ENCODE measurements around the gene APBB1IP. TPM values are rescaled to one million over a fixed set of nuclear protein-coding genes. Genes with fewer than 3 reads are reported as not detected.
"Not testable (repeated sequence)": the region's sequence is repeated elsewhere in the genome, so short reads cannot be mapped to it uniquely, and the experiment has no call there.

APBB1IP gene
- total and polyA plus RNA-seq, 4 donors: 5.4 to 33.5 (median 19.1) TPM

- no peak for TF ChIP-seq CTCF (IDR thresholded peaks at IDR 0.05; ENCODE audit: control extremely low read depth, extremely low read depth)
- DNase-seq (no peak), ATAC-seq (ENCODE audit: insufficient read depth, low FRiP score) (no peak)
- Histone ChIP-seq H3K9ac (ENCODE audit: insufficient read depth in 1 of 2, low read length in 2 of 2) (no peak overlapping the region), H3K9me3 (ENCODE audit: control insufficient read depth in 4 of 4, insufficient read depth in 3 of 4, low read length in 3 of 4) (no peaks in the 10 kb centered on the region), H3K4me1 (ENCODE audit: control insufficient read depth in 5 of 5, insufficient read depth in 5 of 5, low read length in 5 of 5) (no peaks in the 10 kb centered on the region), H3K27me3 (ENCODE audit: control insufficient read depth in 3 of 3, insufficient read depth in 3 of 3, low read length in 2 of 3) (no peaks in the 10 kb centered on the region), H3K36me3 (ENCODE audit: control insufficient read depth in 4 of 4, insufficient read depth in 4 of 4, low read length in 4 of 4) (peaks cover 0 to 4% (median 0%) of the 10 kb centered on the region in 4 donors), H3K27ac (ENCODE audit: low read depth in 1 of 2, low read length in 1 of 2) (no peak overlapping the region), H3K4me3 (no peak overlapping the region)
- 53 to 69% methylated on average over 19 of the region's 19 CpGs for WGBS, 2 donors
Observed at GRCh38 chr10:26593896-26594295, 155.8 kb downstream of the APBB1IP start.

GRCh38 chr10:26603283-26603682 is 165.1 kb downstream of the APBB1IP start:
- ATAC-seq (ENCODE audit: insufficient read depth, low FRiP score); H3K9me3 ChIP-seq (ENCODE audit: control insufficient read depth in 4 of 4, insufficient read depth in 3 of 4, low read length in 3 of 4); H3K27me3 ChIP-seq (ENCODE audit: control insufficient read depth in 3 of 3, insufficient read depth in 3 of 3, low read length in 2 of 3); DNase-seq; H3K4me1 ChIP-seq (ENCODE audit: control insufficient read depth in 5 of 5, insufficient read depth in 5 of 5, low read length in 5 of 5); H3K9ac ChIP-seq (ENCODE audit: insufficient read depth in 1 of 2, low read length in 2 of 2); H3K36me3 ChIP-seq (ENCODE audit: control insufficient read depth in 4 of 4, insufficient read depth in 4 of 4, low read length in 4 of 4); H3K4me3 ChIP-seq; H3K27ac ChIP-seq (ENCODE audit: low read depth in 1 of 2, low read length in 1 of 2): not testable (repeated sequence)
- 46 to 94% methylated on average over 2 of the region's 2 CpGs for WGBS, 2 donors

GRCh38 chr10:26604320-26605093 is 166.4 kb downstream of the APBB1IP start:
- not testable (repeated sequence) for H3K27me3 ChIP-seq (ENCODE audit: control insufficient read depth in 3 of 3, insufficient read depth in 3 of 3, low read length in 2 of 3); H3K36me3 ChIP-seq (ENCODE audit: control insufficient read depth in 4 of 4, insufficient read depth in 4 of 4, low read length in 4 of 4); ATAC-seq (ENCODE audit: insufficient read depth, low FRiP score); H3K9me3 ChIP-seq (ENCODE audit: control insufficient read depth in 4 of 4, insufficient read depth in 3 of 4, low read length in 3 of 4); H3K4me3 ChIP-seq; H3K9ac ChIP-seq (ENCODE audit: insufficient read depth in 1 of 2, low read length in 2 of 2); H3K4me1 ChIP-seq (ENCODE audit: control insufficient read depth in 5 of 5, insufficient read depth in 5 of 5, low read length in 5 of 5); DNase-seq; H3K27ac ChIP-seq (ENCODE audit: low read depth in 1 of 2, low read length in 1 of 2)
- 82 to 84% methylated on average over 13 of the region's 13 CpGs for WGBS, 2 donors

- DNase-seq; H3K27me3 ChIP-seq (ENCODE audit: control insufficient read depth in 3 of 3, insufficient read depth in 3 of 3, low read length in 2 of 3): not testable (repeated sequence)
Observed at GRCh38 chr10:26606389-26606877, 168.3 kb downstream of the APBB1IP start.

GRCh38 chr10:26612151-26612915 is 174.2 kb downstream of the APBB1IP start:
- Histone ChIP-seq H3K4me1 (ENCODE audit: control insufficient read depth in 5 of 5, insufficient read depth in 5 of 5, low read length in 5 of 5) (no peaks in the 10 kb centered on the region), H3K9me3 (ENCODE audit: control insufficient read depth in 4 of 4, insufficient read depth in 3 of 4, low read length in 3 of 4) (no peaks in the 10 kb centered on the region), H3K9ac (ENCODE audit: insufficient read depth in 1 of 2, low read length in 2 of 2) (no peak overlapping the region), H3K36me3 (ENCODE audit: control insufficient read depth in 4 of 4, insufficient read depth in 4 of 4, low read length in 4 of 4) (no peaks in the 10 kb centered on the region), H3K27me3 (ENCODE audit: control insufficient read depth in 3 of 3, insufficient read depth in 3 of 3, low read length in 2 of 3) (no peaks in the 10 kb centered on the region), H3K27ac (ENCODE audit: low read depth in 1 of 2, low read length in 1 of 2) (no peak overlapping the region), H3K4me3 (no peak overlapping the region)
- DNase-seq (no peak), ATAC-seq (ENCODE audit: insufficient read depth, low FRiP score) (no peak)
- no peak for TF ChIP-seq CTCF (IDR thresholded peaks at IDR 0.05; ENCODE audit: control extremely low read depth, extremely low read depth)
- WGBS, 2 donors: 62 to 85% methylated on average over 5 of the region's 5 CpGs

More at GRCh38 chr10:26606389-26606877, 168.3 kb downstream of the APBB1IP start:
- not testable (repeated sequence) for H3K9ac ChIP-seq (ENCODE audit: insufficient read depth in 1 of 2, low read length in 2 of 2); H3K4me3 ChIP-seq; H3K27ac ChIP-seq (ENCODE audit: low read depth in 1 of 2, low read length in 1 of 2); H3K9me3 ChIP-seq (ENCODE audit: control insufficient read depth in 4 of 4, insufficient read depth in 3 of 4, low read length in 3 of 4); H3K4me1 ChIP-seq (ENCODE audit: control insufficient read depth in 5 of 5, insufficient read depth in 5 of 5, low read length in 5 of 5); H3K36me3 ChIP-seq (ENCODE audit: control insufficient read depth in 4 of 4, insufficient read depth in 4 of 4, low read length in 4 of 4); ATAC-seq (ENCODE audit: insufficient read depth, low FRiP score)
- WGBS, 2 donors: 66 to 67% methylated on average over 4 of the region's 4 CpGs
